Measurements from ENCODE around the gene C5AR2.

C5AR2 gene

GRCh38 chr19:47390533-47391488, 58.8 kb downstream of the C5AR2 start:
- no peak for DNase-seq

- DNase-seq, result no peak
Measured at GRCh38 chr19:47391510-47392223, 59.7 kb downstream of the C5AR2 start.
